Naive thymus-derived CD4-positive, alpha-beta T cell (primary cell): ENCODE measurements around the gene IL3. TPM values are rescaled to one million over a fixed set of nuclear protein-coding genes. Genes with fewer than 3 reads are reported as not detected.

ENCODE experiments used
- ATAC-seq: fragments of 150-1000 bp; cut with Tn5 transposase; 2 replicates; pipeline ENCODE4 v1.10.0; 2021; ENCODE audit warnings: mild to moderate bottlenecking, moderate library complexity
- CTCF ChIA-PET: fragments of 350-600 bp; sonication (Branson Sonifier 250); formaldehyde crosslinking; loops from one replicate; lab custom pipeline; 2021; ENCODE audit warnings: antibody characterized with exemption; lab: Charles Lee
- POLR2A ChIA-PET: fragments of 350-600 bp; sonication (Branson Sonifier 250); formaldehyde crosslinking; loops from one replicate; lab custom pipeline; 2021; ENCODE audit warnings: antibody characterized with exemption, inconsistent platforms; lab: Charles Lee
- DNase-seq, 9 donors: peaks; one replicate each; pipeline versions ENCODE4 v3.0.0 to v3.0.0-alpha.2; 2020 to 2022; ENCODE audit warnings: mixed read lengths in 1 of 9
- H3K27ac ChIP-seq: one replicate; pipeline ENCODE4 v1.7.0; 2013; ENCODE audit warnings: mild to moderate bottlenecking, low read depth, low read length, moderate library complexity
- H3K27me3 ChIP-seq, 2 donors: one replicate each; pipeline ENCODE4 v1.7.0; 2013; ENCODE audit warnings: low read length in 2 of 2, mild to moderate bottlenecking in 2 of 2, moderate library complexity in 2 of 2; ENCODE audit not compliant: control insufficient read depth in 2 of 2, insufficient read depth in 2 of 2
- H3K36me3 ChIP-seq, 3 experiments: 1 replicate in 2 of 3; 2 replicates in 1 of 3; pipeline ENCODE4 v1.7.0; 2013; ENCODE audit warnings: low read length in 3 of 3, mild to moderate bottlenecking in 3 of 3, moderate library complexity in 1 of 3; ENCODE audit not compliant: insufficient read depth in 3 of 3, control insufficient read depth in 2 of 3
- H3K4me1 ChIP-seq, 2 donors: one replicate each; pipeline ENCODE4 v1.7.0; 2013; ENCODE audit warnings: low read length in 2 of 2, mild to moderate bottlenecking in 2 of 2, moderate library complexity in 1 of 2; ENCODE audit not compliant: control insufficient read depth in 2 of 2, insufficient read depth in 2 of 2
- H3K4me3 ChIP-seq: 2 replicates; pipeline ENCODE4 v1.7.0; 2013; ENCODE audit warnings: mild to moderate bottlenecking, low read length
- H3K9me3 ChIP-seq, 3 experiments: 1 replicate in 2 of 3; 2 replicates in 1 of 3; pipeline ENCODE4 v1.7.0; 2013; ENCODE audit warnings: low read length in 3 of 3; ENCODE audit not compliant: control insufficient read depth in 2 of 3
- H3K27ac Mint-ChIP-seq, 9 donors: one replicate each; pipeline ENCODE4 v1.8.0; 2020 to 2022; ENCODE audit warnings: mixed read lengths in 9 of 9, mild to moderate bottlenecking in 8 of 9, moderate library complexity in 5 of 9, inconsistent platforms in 2 of 9
- H3K27me3 Mint-ChIP-seq, 5 donors: one replicate each; pipeline ENCODE4 v1.8.0; 2021 to 2022; ENCODE audit warnings: mixed read lengths in 5 of 5, mild to moderate bottlenecking in 1 of 5
- H3K36me3 Mint-ChIP-seq, 5 donors: one replicate each; pipeline ENCODE4 v1.8.0; 2020 to 2022; ENCODE audit warnings: mixed read lengths in 5 of 5, mild to moderate bottlenecking in 3 of 5, inconsistent platforms in 1 of 5
- H3K4me1 Mint-ChIP-seq, 7 donors: one replicate each; pipeline ENCODE4 v1.8.0; 2020 to 2022; ENCODE audit warnings: mixed read lengths in 7 of 7, mild to moderate bottlenecking in 3 of 7, inconsistent platforms in 1 of 7
- H3K4me3 Mint-ChIP-seq, 10 donors: one replicate each; pipeline ENCODE4 v1.8.0; 2020 to 2022; ENCODE audit warnings: mild to moderate bottlenecking in 10 of 10, mixed read lengths in 10 of 10, moderate library complexity in 6 of 10, inconsistent platforms in 2 of 10
- H3K9me3 Mint-ChIP-seq, 11 donors: one replicate each; pipeline ENCODE4 v1.8.0; 2020 to 2022; ENCODE audit warnings: mixed read lengths in 11 of 11, mild to moderate bottlenecking in 4 of 11, inconsistent platforms in 1 of 11, moderate library complexity in 1 of 11
- intact Hi-C, 2 donors: fragments of 100-400 bp; cut with micrococcal nuclease; formaldehyde crosslinking; loops; one replicate each; pipeline ENCODE4 v1.15.1; 2023
- polyA plus RNA-seq, 2 donors: library from polyadenylated mRNA; unstranded; fragments of 300-500 nt; fragmentation: Illumina TruSeq; gene quantifications; one replicate each; pipeline ENCODE4 v1.2.3, GENCODE V29; 2021
- total RNA-seq, 6 experiments: library from RNA in 5 of 6; stranded (reverse) in 5 of 6; gene quantifications; 1 replicate in 5 of 6; 2 replicates in 1 of 6; pipeline ENCODE4 v1.2.3 and lab custom pipeline; 2021 to 2026

The IL3 gene
- total and polyA plus RNA-seq, 7 experiments from 2014 or later = 1.3 TPM; not detected in 6

DNA sequence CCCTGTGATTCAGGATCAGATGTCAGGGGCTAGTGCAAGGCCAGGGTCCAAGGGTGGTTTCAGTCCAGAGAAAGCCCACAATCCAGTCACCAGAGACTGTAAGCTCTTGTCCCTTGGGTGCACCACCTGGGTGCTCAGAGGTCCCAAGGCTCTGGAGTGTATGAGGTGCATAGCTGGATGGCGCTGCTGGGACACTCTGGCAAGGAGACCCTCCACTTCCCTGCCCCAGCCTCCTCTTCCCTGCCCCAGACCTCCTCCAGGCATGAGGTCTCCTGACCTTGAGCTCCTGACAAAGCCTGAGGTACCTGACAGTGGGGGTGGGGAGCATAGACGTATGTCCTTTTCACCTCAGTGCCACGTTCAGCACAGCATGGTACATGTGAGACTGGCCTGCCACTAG, 20.1 kb downstream of the IL3 start:
- no peaks in the 10 kb centered on the region for H3K27me3 Mint-ChIP-seq
- CTCF ChIA-PET = no interaction called here
- H3K4me3 Mint-ChIP-seq = no peak overlapping the region
- H3K27me3 ChIP-seq = no peaks in the 10 kb centered on the region
- intact Hi-C loops = no loop called here
- H3K4me3 ChIP-seq = no peak overlapping the region
- no peaks in the 10 kb centered on the region for H3K9me3 Mint-ChIP-seq
- POLR2A ChIA-PET = no interaction called here
- no peak overlapping the region for H3K27ac Mint-ChIP-seq
- ATAC-seq (no peak), DNase-seq (no peak)
- H3K4me1 Mint-ChIP-seq = peaks cover 7 to 70% (median 12%) of the 10 kb centered on the region in 7 donors
- peaks cover 0 to 5% (median 0%) of the 10 kb centered on the region in 5 donors for H3K36me3 Mint-ChIP-seq
- H3K9me3 ChIP-seq = no peaks in the 10 kb centered on the region
- H3K27ac ChIP-seq = no peak overlapping the region
- H3K4me1 ChIP-seq = peaks cover 0 to 18% of the 10 kb centered on the region in 2 donors
- no peaks in the 10 kb centered on the region for H3K36me3 ChIP-seq

DNA sequence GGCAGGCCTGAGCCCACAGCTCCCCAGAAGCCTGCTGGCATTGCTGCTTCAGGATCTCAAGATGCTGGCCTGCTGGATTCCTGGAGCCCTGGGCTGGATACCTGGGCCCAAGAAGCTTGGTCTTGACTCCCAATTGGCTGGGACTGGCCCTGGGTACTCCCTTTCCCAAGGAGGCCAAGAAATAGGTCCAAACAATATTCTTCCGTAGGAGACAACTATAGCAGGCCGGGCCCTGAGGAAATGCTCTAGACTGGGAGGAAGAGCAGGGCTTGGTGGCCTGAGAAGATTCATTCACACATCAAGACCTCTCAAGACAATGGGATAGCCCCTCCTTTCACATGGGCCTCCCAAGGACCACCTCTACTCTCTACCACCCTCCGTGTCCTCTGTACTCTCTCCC, 21.0 kb downstream of the IL3 start:
- ChIA-PET POLR2A (no interaction called here), CTCF (no interaction called here)
- H3K36me3 Mint-ChIP-seq = peaks cover 0 to 3% (median 0%) of the 10 kb centered on the region in 5 donors
- H3K9me3 ChIP-seq = no peaks in the 10 kb centered on the region
- no peaks in the 10 kb centered on the region for H3K36me3 ChIP-seq
- no peaks in the 10 kb centered on the region for H3K9me3 Mint-ChIP-seq
- peaks cover 0 to 14% of the 10 kb centered on the region in 2 donors for H3K4me1 ChIP-seq
- H3K4me3 Mint-ChIP-seq = no peak overlapping the region
- H3K4me1 Mint-ChIP-seq = peaks cover 7 to 76% (median 12%) of the 10 kb centered on the region in 7 donors
- no peak overlapping the region for H3K27ac ChIP-seq
- H3K4me3 ChIP-seq = no peak overlapping the region
- no peaks in the 10 kb centered on the region for H3K27me3 ChIP-seq
- no peak for ATAC-seq
- no peak for DNase-seq
- H3K27me3 Mint-ChIP-seq = no peaks in the 10 kb centered on the region
- intact Hi-C loops = no loop called here
- peak overlapping the region in 2 of 9 donors; percentile 32 to 43 for H3K27ac Mint-ChIP-seq

DNA sequence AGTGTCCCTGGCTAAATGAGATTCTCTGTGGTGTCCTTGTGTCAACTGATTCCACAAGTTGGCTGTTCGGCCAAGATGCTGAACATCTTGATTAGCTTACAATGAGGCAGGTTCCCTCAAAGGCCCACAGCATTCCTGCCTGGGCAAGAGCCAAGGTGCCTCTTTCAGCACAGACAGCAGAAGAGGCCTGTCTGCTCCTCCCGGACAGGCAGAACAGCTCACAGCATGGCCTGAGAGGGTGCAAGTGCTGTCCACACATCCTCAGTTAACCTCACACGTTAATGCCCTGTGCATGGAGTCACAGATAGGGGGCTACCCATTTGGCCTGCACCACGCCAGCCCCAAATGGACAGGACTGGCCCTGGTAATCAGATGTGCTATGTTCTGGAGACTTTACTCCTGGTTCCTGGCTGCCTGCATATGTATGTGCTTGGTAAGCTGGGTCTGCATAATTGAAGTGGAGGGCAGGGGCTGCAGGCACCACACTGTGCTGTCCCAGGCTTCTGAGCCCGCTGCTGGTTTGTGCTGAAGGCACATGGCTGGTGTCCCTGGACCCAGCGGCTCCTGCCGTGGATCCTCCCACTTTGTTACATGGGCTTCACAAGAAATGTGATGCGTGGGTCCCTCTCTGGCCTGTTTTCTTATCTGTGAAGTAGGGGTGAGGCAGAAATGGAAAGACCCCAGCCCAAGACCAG, 22.0 kb downstream of the IL3 start:
- CTCF ChIA-PET = no interaction called here
- POLR2A ChIA-PET = no interaction called here
- DNase-seq (no peak), ATAC-seq (no peak)
- intact Hi-C loops = loop anchor here in 1 of 2 donors (1.0 kb wide), 1 partner anchor 19 kb away; no protein-coding TSS in a partner anchor
- Histone ChIP-seq H3K9me3 (no peaks in the 10 kb centered on the region), H3K4me1 (peaks cover 0 to 14% of the 10 kb centered on the region in 2 donors), H3K27me3 (no peaks in the 10 kb centered on the region), H3K27ac (no peak overlapping the region), H3K36me3 (no peaks in the 10 kb centered on the region), H3K4me3 (no peak overlapping the region)
- peak overlapping the region in 1 of 9 donors; percentile 80 for H3K27ac Mint-ChIP-seq
- H3K36me3 Mint-ChIP-seq = peaks cover 0 to 3% (median 0%) of the 10 kb centered on the region in 5 donors
- peak overlapping the region in 1 of 10 donors; percentile 43 for H3K4me3 Mint-ChIP-seq
- no peaks in the 10 kb centered on the region for H3K9me3 Mint-ChIP-seq
- H3K4me1 Mint-ChIP-seq = peaks cover 7 to 73% (median 12%) of the 10 kb centered on the region in 7 donors
- H3K27me3 Mint-ChIP-seq = no peaks in the 10 kb centered on the region

DNA sequence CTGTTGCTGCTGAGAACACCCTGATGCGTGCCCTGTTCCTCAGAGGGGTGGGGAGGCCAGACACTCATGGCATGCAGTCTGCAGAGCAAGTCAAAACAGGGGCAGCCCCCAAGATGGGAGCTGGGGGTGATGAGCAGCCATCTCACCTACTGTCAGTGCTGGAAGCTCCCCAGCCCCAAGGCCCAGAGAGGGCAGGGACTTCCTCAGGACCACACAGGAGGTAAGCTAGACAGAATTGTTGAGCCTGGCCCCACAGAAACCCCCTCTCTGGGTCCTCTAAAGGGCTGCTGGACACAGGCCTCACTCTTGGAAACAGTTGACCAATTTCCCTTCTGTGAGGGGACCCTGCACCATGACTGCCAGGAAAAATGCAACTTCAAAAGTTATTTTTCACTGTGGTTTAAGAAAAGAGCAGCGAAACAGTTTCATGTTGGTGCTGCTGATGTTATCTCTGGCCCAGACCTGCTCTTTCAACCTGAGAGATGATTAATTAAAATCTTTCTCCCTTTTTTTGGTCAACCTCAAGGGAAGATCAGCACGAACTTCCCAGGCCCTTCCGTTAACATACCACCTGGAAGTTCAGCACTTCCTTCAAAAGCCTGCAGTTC, 22.7 kb downstream of the IL3 start:
- Mint-ChIP-seq H3K4me3 (peak overlapping the region in 1 of 10 donors; percentile 43), H3K27me3 (no peaks in the 10 kb centered on the region), H3K4me1 (peaks cover 7 to 68% (median 12%) of the 10 kb centered on the region in 7 donors), H3K36me3 (peaks cover 0 to 3% (median 0%) of the 10 kb centered on the region in 5 donors), H3K9me3 (no peaks in the 10 kb centered on the region), H3K27ac (peak overlapping the region in 1 of 9 donors; percentile 80)
- H3K4me3 ChIP-seq = no peak overlapping the region
- POLR2A ChIA-PET = no interaction called here
- no peak overlapping the region for H3K27ac ChIP-seq
- no peaks in the 10 kb centered on the region for H3K36me3 ChIP-seq
- H3K27me3 ChIP-seq = no peaks in the 10 kb centered on the region
- CTCF ChIA-PET = no interaction called here
- no peak for ATAC-seq
- intact Hi-C loops = loop anchor here in 1 of 2 donors (1.0 kb wide), 1 partner anchor 18 kb away; no protein-coding TSS in a partner anchor
- peaks cover 0 to 14% of the 10 kb centered on the region in 2 donors for H3K4me1 ChIP-seq
- H3K9me3 ChIP-seq = no peaks in the 10 kb centered on the region
- DNase-seq = no peak

DNA sequence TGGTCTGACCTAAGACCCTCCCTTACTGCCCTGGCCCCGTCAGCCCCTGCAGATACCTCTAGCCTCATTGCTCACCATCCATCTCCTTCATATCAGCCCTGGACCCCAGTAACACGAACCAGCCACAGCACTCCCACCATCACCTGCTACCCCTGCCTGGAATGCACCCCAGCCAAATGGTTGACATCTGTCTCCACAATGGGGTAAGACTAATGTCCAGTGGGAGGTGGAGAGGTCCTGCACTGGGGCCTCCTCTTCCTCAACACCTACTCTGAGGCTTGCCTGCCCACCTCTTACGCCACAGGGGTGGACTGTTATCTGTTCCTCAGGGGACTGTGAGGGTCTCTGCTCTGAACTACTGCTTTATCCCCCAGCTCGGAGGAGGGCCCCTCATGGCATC, 25.2 kb downstream of the IL3 start:
- H3K4me1 Mint-ChIP-seq = peaks cover 7 to 68% (median 12%) of the 10 kb centered on the region in 7 donors
- peaks cover 0 to 14% of the 10 kb centered on the region in 2 donors for H3K4me1 ChIP-seq
- H3K27ac ChIP-seq = no peak overlapping the region
- H3K4me3 Mint-ChIP-seq = no peak overlapping the region
- POLR2A ChIA-PET = no interaction called here
- H3K36me3 ChIP-seq = no peaks in the 10 kb centered on the region
- no peaks in the 10 kb centered on the region for H3K27me3 ChIP-seq
- H3K4me3 ChIP-seq = no peak overlapping the region
- H3K36me3 Mint-ChIP-seq = peaks cover 0 to 16% (median 0%) of the 10 kb centered on the region in 5 donors
- no peak for ATAC-seq
- H3K9me3 Mint-ChIP-seq = peaks cover 0 to 12% (median 0%) of the 10 kb centered on the region in 11 donors
- peak overlapping the region in 1 of 9 donors; percentile 51 for H3K27ac Mint-ChIP-seq
- H3K9me3 ChIP-seq = no peaks in the 10 kb centered on the region
- H3K27me3 Mint-ChIP-seq = no peaks in the 10 kb centered on the region
- CTCF ChIA-PET = no interaction called here
- no peak for DNase-seq
- intact Hi-C loops = no loop called here

DNA sequence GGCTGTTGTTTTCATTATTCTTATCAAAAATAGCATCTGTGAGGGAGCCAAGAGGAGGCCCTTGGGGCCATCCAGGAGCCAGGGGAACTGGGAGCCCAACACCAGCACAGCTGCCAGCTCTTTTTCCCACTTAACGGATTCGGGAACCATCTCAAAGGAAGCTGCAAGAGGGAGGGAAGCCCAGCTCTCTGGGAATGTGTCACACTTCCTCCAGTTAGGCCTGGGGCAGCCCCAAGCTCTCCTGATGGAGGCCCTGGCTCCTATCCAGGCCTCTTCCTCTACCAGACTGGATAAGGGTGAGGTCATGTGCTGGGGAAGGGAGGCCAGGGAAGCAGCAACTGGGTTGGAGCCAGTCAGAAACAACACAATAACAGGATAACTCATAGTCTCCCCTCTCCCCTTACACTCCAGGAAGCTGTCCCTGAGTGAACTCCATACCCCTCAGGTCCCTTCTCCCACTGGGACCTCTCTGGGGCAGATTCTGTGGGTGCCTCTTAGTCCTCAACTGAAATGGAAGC, 25.9 kb downstream of the IL3 start:
- no peaks in the 10 kb centered on the region for H3K36me3 ChIP-seq
- Mint-ChIP-seq H3K4me3 (no peak overlapping the region), H3K4me1 (peaks cover 7 to 68% (median 10%) of the 10 kb centered on the region in 7 donors), H3K27me3 (no peaks in the 10 kb centered on the region), H3K9me3 (peaks cover 0 to 12% (median 0%) of the 10 kb centered on the region in 11 donors), H3K36me3 (peaks cover 0 to 16% (median 0%) of the 10 kb centered on the region in 5 donors), H3K27ac (peak overlapping the region in 1 of 9 donors; percentile 51)
- no peak overlapping the region for H3K4me3 ChIP-seq
- CTCF ChIA-PET = no interaction called here
- H3K9me3 ChIP-seq = no peaks in the 10 kb centered on the region
- H3K4me1 ChIP-seq = peaks cover 0 to 14% of the 10 kb centered on the region in 2 donors
- intact Hi-C loops = no loop called here
- no peaks in the 10 kb centered on the region for H3K27me3 ChIP-seq
- POLR2A ChIA-PET = no interaction called here
- ATAC-seq = no peak
- no peak overlapping the region for H3K27ac ChIP-seq
- no peak for DNase-seq
